ENCODE data around the gene PDE4B. TPM values are rescaled to one million over a fixed set of nuclear protein-coding genes. Genes with fewer than 3 reads are reported as not detected.
"Not testable (repeated sequence)": the region's sequence is repeated elsewhere in the genome, so short reads cannot be mapped to it uniquely, and the experiment has no call there.

The PDE4B gene
- total RNA-seq, 4 donors from 2014 or later = 3.7 to 16.6 (median 5.1) TPM

DNA sequence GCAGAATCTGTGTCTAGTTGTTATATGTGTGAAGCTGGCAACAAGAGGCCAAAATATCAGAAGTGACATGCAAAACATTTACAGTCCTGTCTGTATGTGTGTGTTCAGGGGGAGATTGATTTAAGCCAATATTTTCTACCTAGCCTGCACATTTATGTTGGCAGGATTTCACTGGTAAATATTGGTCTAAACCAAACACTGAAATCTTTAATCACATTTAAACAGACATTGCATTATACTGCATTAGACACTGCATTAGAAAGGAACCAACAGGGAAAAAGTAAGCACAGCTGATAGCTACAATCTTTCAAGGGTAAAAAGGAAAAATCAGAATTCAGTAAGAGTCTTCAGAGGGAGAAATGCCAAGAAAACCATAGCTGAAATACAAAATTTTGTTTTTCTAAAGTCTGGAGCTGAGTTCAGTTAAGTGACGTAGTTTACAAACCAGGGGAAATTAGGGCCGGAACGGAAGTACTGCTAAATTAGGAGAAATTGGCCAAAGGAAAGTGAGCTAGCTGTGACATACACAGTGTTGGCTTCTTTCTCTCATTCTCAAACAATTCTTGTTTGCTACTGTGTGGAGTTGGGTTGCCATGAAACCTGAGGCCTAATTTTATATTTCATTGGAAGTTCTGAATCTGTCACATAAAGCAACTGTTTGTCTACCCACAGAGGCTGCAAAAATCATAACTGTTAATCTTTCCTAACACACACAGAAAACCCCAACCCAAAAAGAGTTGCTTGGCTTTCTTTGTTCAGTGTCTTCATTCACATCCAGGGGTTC, 524.0 kb downstream of the PDE4B start:
- H3K4me3 ChIP-seq = no peak overlapping the region
- intact Hi-C loops (cut with DNase I) = no loop called here
- peaks cover 0 to 16% (median 14%) of the 10 kb centered on the region in 4 donors for H3K4me1 ChIP-seq
- H3K27me3 ChIP-seq = no peaks in the 10 kb centered on the region
- 30% methylated on average over 3 of the region's 3 CpGs for WGBS
- H3K27ac ChIP-seq (replicated peaks in 1 of 4) = peak overlapping the region; percentile 59 to 71 (median 70)
- H3K36me3 ChIP-seq = no peaks in the 10 kb centered on the region
- no peaks in the 10 kb centered on the region for H3K9me3 ChIP-seq
- no peak for DNase-seq (ENCODE audit: extremely low spot score)
- TF ChIP-seq POLR2A (IDR thresholded peaks at IDR 0.05; ENCODE audit: low read depth) = no peak
- TF ChIP-seq EP300 (IDR thresholded peaks at IDR 0.05) = no peak
- TF ChIP-seq POLR2AphosphoS5 (IDR thresholded peaks at IDR 0.05) = no peak

DNA sequence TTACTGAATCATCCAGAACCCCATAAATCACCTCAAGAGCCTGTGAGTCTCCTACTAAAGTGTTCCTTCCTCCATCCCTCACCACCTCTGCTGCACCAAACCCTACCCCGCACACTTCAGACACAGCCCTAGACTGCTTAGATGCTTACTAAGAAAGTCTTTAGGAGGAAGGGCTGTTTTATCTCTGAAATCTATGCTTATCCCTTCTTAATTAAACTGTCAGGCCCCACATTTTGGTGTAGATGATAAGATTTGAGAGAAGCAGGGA, 524.5 kb downstream of the PDE4B start:
- Histone ChIP-seq H3K27me3 (no peaks in the 10 kb centered on the region), H3K36me3 (no peaks in the 10 kb centered on the region), H3K27ac (replicated peaks in 1 of 4) (peak overlapping the region; percentile 59 to 71 (median 70)), H3K4me3 (no peak overlapping the region), H3K4me1 (peaks cover 0 to 16% (median 14%) of the 10 kb centered on the region in 4 donors), H3K9me3 (no peaks in the 10 kb centered on the region)
- no peak for DNase-seq (ENCODE audit: extremely low spot score)
- intact Hi-C loops (cut with DNase I) = no loop called here
- 65% methylated on average over 1 of the region's 1 CpG for WGBS
- no peak for TF ChIP-seq POLR2A (IDR thresholded peaks at IDR 0.05; ENCODE audit: low read depth)
- TF ChIP-seq, protein P1, sequence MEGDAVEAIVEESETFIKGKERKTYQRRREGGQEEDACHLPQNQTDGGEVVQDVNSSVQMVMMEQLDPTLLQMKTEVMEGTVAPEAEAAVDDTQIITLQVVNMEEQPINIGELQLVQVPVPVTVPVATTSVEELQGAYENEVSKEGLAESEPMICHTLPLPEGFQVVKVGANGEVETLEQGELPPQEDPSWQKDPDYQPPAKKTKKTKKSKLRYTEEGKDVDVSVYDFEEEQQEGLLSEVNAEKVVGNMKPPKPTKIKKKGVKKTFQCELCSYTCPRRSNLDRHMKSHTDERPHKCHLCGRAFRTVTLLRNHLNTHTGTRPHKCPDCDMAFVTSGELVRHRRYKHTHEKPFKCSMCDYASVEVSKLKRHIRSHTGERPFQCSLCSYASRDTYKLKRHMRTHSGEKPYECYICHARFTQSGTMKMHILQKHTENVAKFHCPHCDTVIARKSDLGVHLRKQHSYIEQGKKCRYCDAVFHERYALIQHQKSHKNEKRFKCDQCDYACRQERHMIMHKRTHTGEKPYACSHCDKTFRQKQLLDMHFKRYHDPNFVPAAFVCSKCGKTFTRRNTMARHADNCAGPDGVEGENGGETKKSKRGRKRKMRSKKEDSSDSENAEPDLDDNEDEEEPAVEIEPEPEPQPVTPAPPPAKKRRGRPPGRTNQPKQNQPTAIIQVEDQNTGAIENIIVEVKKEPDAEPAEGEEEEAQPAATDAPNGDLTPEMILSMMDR (IDR thresholded peaks at IDR 0.05) = no peak
- no peak for TF ChIP-seq EP300 (IDR thresholded peaks at IDR 0.05)
- no peak for TF ChIP-seq POLR2AphosphoS5 (IDR thresholded peaks at IDR 0.05)

DNA sequence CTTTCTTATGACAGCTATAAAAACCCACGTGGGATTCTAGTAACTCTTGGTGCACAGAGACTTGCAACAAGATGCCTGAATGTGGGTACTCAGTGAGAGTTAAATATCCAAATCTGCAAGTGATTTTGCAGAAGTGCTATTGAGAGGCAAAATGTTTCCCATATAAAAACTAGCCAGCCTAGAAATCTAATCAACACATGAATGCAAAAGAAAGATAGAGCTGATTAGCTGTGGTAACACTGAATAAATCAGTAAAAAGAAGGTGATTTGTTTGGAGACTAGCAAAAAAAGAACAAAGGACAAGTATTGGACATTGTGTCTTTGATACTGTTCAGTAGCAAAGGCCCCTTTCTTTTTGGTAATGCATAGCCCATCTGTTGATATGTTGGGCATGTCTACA, 527.5 kb downstream of the PDE4B start:
- Histone ChIP-seq H3K4me3 (no peak overlapping the region), H3K4me1 (peaks cover 0 to 24% (median 14%) of the 10 kb centered on the region in 4 donors), H3K36me3 (no peaks in the 10 kb centered on the region), H3K9me3 (no peaks in the 10 kb centered on the region), H3K27ac (replicated peaks in 1 of 4) (no peak overlapping the region), H3K27me3 (no peaks in the 10 kb centered on the region)
- WGBS = 54% methylated on average over 1 of the region's 1 CpG
- TF ChIP-seq, protein P1 (IDR thresholded peaks at IDR 0.05) = no peak
- no peak for DNase-seq (ENCODE audit: extremely low spot score)
- intact Hi-C loops (cut with DNase I) = no loop called here

DNA sequence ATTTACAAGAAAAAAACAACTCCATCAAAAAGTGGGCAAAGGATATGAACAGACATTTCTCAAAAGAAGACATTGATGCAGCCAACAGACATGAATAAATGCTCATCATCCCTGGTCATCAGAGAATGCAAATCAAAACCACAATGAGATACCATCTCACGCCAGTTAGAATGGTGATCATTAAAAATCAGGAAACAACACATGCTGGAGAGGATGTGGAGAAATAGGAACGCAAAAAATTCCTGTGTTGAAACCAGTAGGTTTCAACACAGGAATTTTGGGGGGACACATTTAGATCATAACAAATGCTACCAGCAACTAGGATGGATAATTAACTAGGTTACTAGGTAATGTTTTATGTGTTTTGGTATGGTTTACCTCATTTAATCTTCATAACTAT, 529.8 kb downstream of the PDE4B start:
- peaks cover under 1 to 11% (median 2%) of the 10 kb centered on the region in 4 donors for H3K4me1 ChIP-seq
- DNase-seq (ENCODE audit: extremely low spot score); H3K36me3 ChIP-seq; H3K27ac ChIP-seq (replicated peaks in 1 of 4); intact Hi-C loops (cut with DNase I); H3K27me3 ChIP-seq; H3K4me3 ChIP-seq; H3K9me3 ChIP-seq: not testable (repeated sequence)
- 95% methylated on average over 2 of the region's 2 CpGs for WGBS

DNA sequence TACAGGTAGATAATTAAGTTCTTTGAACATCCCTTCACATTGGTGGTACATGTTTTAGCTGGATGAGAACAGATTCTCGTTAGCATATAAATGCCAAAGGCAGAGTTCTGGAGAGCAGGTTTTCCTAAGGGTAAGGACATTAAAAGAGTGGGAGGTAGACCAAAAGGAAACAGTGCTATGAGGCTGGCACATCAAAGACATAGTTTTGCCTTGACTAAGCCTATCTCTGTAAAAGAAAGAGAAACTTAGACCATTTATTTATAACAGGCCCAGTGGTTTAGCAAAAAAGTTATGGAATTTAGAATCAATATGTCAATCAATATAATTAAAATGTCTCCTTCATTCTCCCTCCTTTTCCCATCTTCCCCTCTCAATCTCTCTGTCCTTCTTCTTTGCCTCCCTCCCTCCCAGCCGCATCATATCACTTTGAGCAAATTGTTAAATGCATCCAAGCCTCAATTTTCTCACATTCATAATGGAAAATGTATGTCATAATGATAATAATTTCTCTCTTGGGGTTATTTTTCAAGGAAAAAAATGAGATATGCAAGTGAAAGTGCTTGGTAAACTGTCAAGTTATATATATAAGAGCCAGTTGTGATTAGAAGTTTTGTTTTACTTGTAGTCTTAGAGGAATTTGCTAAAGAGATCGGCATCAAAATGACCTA, 531.4 kb downstream of the PDE4B start:
- 65% methylated on average over 3 of the region's 3 CpGs for WGBS
- Histone ChIP-seq H3K4me3 (no peak overlapping the region), H3K27me3 (no peaks in the 10 kb centered on the region), H3K4me1 (peaks cover 0 to 8% (median 2%) of the 10 kb centered on the region in 4 donors), H3K27ac (replicated peaks in 1 of 4) (no peak overlapping the region), H3K36me3 (no peaks in the 10 kb centered on the region), H3K9me3 (no peaks in the 10 kb centered on the region)
- intact Hi-C loops (cut with DNase I) = no loop called here
- DNase-seq (ENCODE audit: extremely low spot score) = no peak
- TF ChIP-seq EP300 (IDR thresholded peaks at IDR 0.05) (no peak), POLR2AphosphoS5 (IDR thresholded peaks at IDR 0.05) (no peak), POLR2A (IDR thresholded peaks at IDR 0.05; ENCODE audit: low read depth) (no peak)
- TF ChIP-seq, protein P1 (IDR thresholded peaks at IDR 0.05) = no peak

Data from esophagus muscularis mucosa (tissue), 4 donors.